IMR-90 (cell line): ENCODE data around the gene ATP2C2.

Experiments
- BHLHE40 ChIP-seq: fragments of 150-350 bp; IDR thresholded peaks from 2 replicates; pipeline ENCODE4 v1.6.1; 2016; ENCODE audit warnings: mild to moderate bottlenecking, low read depth, low read length
- CEBPB ChIP-seq: IDR thresholded peaks from 2 replicates; pipeline ENCODE4 v1.6.1; 2012; ENCODE audit warnings: low read depth, low read length, improper control_type of control experiment
- CHD1 ChIP-seq: IDR thresholded peaks from 2 replicates; pipeline ENCODE4 v1.6.1; 2012; ENCODE audit warnings: low read depth, low read length, improper control_type of control experiment
- CTCF ChIP-seq: conservative IDR thresholded peaks from 2 replicates; pipeline ENCODE4 v1.5.1; 2012; ENCODE audit warnings: mild to moderate bottlenecking, low read depth, low read length, improper control_type of control experiment
- MAFK ChIP-seq: IDR thresholded peaks from 2 replicates; pipeline ENCODE4 v1.6.1; 2012; ENCODE audit warnings: low read depth, low read length, improper control_type of control experiment
- MAZ ChIP-seq: IDR thresholded peaks from 2 replicates; pipeline ENCODE4 v1.6.1; 2012; ENCODE audit warnings: low read depth, mild to moderate bottlenecking, low read length, improper control_type of control experiment, moderate library complexity, borderline replicate concordance
- NFE2L2 ChIP-seq: fragments of 150-350 bp; IDR thresholded peaks from 2 replicates; pipeline ENCODE4 v1.6.1; 2016; ENCODE audit warnings: low read depth, mild to moderate bottlenecking, low read length
- POLR2A ChIP-seq: IDR thresholded peaks from 2 replicates; pipeline ENCODE4 v1.6.1; 2012; ENCODE audit warnings: mild to moderate bottlenecking, low read depth, low read length
- RAD21 ChIP-seq: IDR thresholded peaks from 2 replicates; pipeline ENCODE4 v1.6.1; 2012; ENCODE audit warnings: low read length, improper control_type of control experiment
- RCOR1 ChIP-seq: IDR thresholded peaks from 2 replicates; pipeline ENCODE4 v1.6.1; 2012; ENCODE audit warnings: mild to moderate bottlenecking, low read length, improper control_type of control experiment; ENCODE audit not compliant: insufficient replicate concordance
- RFX5 ChIP-seq: IDR thresholded peaks from 2 replicates; pipeline ENCODE4 v1.8.0; 2012; ENCODE audit warnings: low read depth, mild to moderate bottlenecking, low read length, moderate library complexity
- SMC3 ChIP-seq: fragments of 150-350 bp; IDR thresholded peaks from 2 replicates; pipeline ENCODE4 v1.6.1; 2016; ENCODE audit warnings: low read depth, mild to moderate bottlenecking, antibody characterized with exemption, low read length, moderate library complexity
- TF ChIP-seq, protein P1 (sequence below): fragments of 150-350 bp; IDR thresholded peaks from 2 replicates; pipeline ENCODE4 v1.6.1; 2017; ENCODE audit warnings: mild to moderate bottlenecking, antibody characterized with exemption, low read length, low read depth

- TF ChIP-seq CTCF (no peak), MAFK (no peak), RFX5 (no peak), POLR2A (no peak), SMC3 (no peak), RAD21 (no peak), RCOR1 (no peak), CEBPB (no peak), MAZ (no peak), NFE2L2 (no peak), BHLHE40 (no peak), CHD1 (no peak)
- TF ChIP-seq, protein P1, sequence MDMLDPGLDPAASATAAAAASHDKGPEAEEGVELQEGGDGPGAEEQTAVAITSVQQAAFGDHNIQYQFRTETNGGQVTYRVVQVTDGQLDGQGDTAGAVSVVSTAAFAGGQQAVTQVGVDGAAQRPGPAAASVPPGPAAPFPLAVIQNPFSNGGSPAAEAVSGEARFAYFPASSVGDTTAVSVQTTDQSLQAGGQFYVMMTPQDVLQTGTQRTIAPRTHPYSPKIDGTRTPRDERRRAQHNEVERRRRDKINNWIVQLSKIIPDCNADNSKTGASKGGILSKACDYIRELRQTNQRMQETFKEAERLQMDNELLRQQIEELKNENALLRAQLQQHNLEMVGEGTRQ, result no peak
These were observed 131.3 kb downstream of the ATP2C2 start for GRCh38 chr16:84499638-84500037.
